Measurements from ENCODE around the gene ARHGAP1. TPM values are rescaled to one million over a fixed set of nuclear protein-coding genes. Genes with fewer than 3 reads are reported as not detected.
A peak's percentile ranks its signal among the peaks of the same experiment; 100 is the strongest.

Gene ARHGAP1
- total RNA-seq, 1 donor from 2014 or later, result 8.1 TPM

DNA sequence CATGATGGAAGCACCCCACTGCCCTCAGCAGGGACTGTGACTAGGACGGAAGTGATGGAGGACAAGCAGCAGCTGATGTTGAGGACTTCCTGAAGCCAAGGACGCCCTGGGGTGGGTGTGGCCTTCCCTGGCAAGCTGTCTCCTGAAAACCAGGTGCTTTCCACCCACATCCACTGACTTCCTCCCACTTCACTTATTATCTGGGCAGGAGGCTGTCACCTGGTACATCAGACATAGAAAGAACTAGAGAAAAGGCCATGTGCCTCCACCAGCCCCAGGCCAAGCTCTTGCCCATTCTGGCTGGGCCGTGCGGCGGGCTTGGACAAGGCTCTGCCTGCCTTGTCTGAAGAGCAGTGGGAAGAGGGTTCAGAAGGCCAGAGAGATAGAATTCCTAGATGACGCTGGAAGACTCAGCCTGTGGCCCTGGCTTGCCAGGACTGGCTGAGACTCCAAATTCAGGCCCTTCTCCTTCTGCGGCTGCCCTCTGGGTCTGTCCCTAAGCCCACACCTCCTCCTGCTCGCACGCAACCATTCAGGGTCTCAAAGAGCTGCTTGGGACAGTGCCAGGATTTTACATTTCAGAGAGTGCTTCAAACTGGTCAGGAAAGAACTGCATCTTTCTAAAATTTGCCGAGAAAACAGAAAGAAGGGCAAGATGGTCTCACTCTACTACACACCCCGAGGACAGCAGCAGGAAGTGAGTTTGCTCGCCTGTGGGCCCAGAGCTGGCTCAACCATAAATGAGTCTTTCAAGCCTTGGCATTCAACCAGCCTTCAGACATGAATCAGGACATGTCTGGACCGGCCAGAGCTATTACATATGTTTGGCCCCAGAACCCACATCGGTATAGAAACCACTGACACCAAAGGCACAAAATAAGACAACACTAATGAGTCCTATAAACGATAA lies 13.3 kb downstream of the ARHGAP1 start:
- Histone ChIP-seq H4K20me1 (ENCODE audit: low read depth) (no peaks in the 10 kb centered on the region), H3K27ac (no peak overlapping the region), H3K79me2 (ENCODE audit: low read depth) (no peaks in the 10 kb centered on the region), H3K27me3 (no peaks in the 10 kb centered on the region), H3K4me1 (no peaks in the 10 kb centered on the region), H3K4me2 (no peak overlapping the region), H3K4me3 (no peak overlapping the region), H3K9ac (peak overlapping the region; percentile 20), H3F3A (ENCODE audit: low read depth) (no peaks in the 10 kb centered on the region), H3K36me3 (no peaks in the 10 kb centered on the region), H3K9me3 (ENCODE audit: low read depth) (no peaks in the 10 kb centered on the region), H2AFZ (replicated peaks) (no peak overlapping the region)
- Mint-ChIP-seq H3K36me3 (peaks cover 8% of the 10 kb centered on the region), H3K9me3 (no peaks in the 10 kb centered on the region), H3K4me3 (no peak overlapping the region), H3K27ac (no peak overlapping the region), H3K27me3 (ENCODE audit: insufficient read depth, low read depth) (no peaks in the 10 kb centered on the region), H3K4me1 (no peaks in the 10 kb centered on the region)
- no peak for DNase-seq (ENCODE audit: low spot score)
- TF ChIP-seq, protein P1, sequence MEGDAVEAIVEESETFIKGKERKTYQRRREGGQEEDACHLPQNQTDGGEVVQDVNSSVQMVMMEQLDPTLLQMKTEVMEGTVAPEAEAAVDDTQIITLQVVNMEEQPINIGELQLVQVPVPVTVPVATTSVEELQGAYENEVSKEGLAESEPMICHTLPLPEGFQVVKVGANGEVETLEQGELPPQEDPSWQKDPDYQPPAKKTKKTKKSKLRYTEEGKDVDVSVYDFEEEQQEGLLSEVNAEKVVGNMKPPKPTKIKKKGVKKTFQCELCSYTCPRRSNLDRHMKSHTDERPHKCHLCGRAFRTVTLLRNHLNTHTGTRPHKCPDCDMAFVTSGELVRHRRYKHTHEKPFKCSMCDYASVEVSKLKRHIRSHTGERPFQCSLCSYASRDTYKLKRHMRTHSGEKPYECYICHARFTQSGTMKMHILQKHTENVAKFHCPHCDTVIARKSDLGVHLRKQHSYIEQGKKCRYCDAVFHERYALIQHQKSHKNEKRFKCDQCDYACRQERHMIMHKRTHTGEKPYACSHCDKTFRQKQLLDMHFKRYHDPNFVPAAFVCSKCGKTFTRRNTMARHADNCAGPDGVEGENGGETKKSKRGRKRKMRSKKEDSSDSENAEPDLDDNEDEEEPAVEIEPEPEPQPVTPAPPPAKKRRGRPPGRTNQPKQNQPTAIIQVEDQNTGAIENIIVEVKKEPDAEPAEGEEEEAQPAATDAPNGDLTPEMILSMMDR (IDR thresholded peaks at IDR 0.05), result no peak
- no peak for TF ChIP-seq EZH2 (IDR thresholded peaks at IDR 0.05)
- no peak for TF ChIP-seq EZH2phosphoT487 (IDR thresholded peaks at IDR 0.05)

DNA sequence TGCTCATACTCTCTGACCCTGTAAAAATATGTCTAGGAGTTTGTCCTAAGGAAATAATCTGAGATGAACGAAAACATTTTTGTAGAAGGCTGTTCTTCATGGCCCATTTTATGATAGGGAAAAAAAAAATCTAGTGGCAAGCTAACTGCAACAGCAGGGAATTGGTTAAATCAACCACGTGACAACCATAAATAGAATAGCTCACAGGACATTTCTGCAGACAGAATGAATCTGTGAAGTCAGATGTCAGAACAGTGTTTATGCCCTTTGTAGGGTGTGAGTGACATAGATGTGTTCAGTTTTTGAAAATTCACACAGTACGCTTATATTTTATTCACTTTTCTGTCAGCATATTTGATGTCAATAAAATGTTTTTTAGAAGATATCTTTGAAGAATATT lies 16.1 kb downstream of the ARHGAP1 start:
- no peaks in the 10 kb centered on the region for H4K20me1 ChIP-seq (ENCODE audit: low read depth)
- H3K4me1 ChIP-seq, result no peaks in the 10 kb centered on the region
- H3F3A ChIP-seq (ENCODE audit: low read depth), result no peaks in the 10 kb centered on the region
- H3K27ac Mint-ChIP-seq, result no peak overlapping the region
- no peaks in the 10 kb centered on the region for H3K36me3 ChIP-seq
- H3K4me2 ChIP-seq, result no peak overlapping the region
- H3K27ac ChIP-seq, result no peak overlapping the region
- no peak for DNase-seq (ENCODE audit: low spot score)
- TF ChIP-seq EZH2 (IDR thresholded peaks at IDR 0.05), result no peak
- no peak for TF ChIP-seq EZH2phosphoT487 (IDR thresholded peaks at IDR 0.05)
- TF ChIP-seq, protein P1 (IDR thresholded peaks at IDR 0.05), result no peak
- H3K4me3 Mint-ChIP-seq, result no peak overlapping the region
- H3K79me2 ChIP-seq (ENCODE audit: low read depth), result no peaks in the 10 kb centered on the region
- no peak overlapping the region for H2AFZ ChIP-seq (replicated peaks)
- H3K9ac ChIP-seq, result no peak overlapping the region
- H3K27me3 ChIP-seq, result no peaks in the 10 kb centered on the region
- no peak overlapping the region for H3K4me3 ChIP-seq
- no peaks in the 10 kb centered on the region for H3K4me1 Mint-ChIP-seq
- peaks cover 5% of the 10 kb centered on the region for H3K36me3 Mint-ChIP-seq
- H3K9me3 ChIP-seq (ENCODE audit: low read depth), result no peaks in the 10 kb centered on the region
- no peaks in the 10 kb centered on the region for H3K27me3 Mint-ChIP-seq (ENCODE audit: insufficient read depth, low read depth)
- H3K9me3 Mint-ChIP-seq, result no peaks in the 10 kb centered on the region

DNA sequence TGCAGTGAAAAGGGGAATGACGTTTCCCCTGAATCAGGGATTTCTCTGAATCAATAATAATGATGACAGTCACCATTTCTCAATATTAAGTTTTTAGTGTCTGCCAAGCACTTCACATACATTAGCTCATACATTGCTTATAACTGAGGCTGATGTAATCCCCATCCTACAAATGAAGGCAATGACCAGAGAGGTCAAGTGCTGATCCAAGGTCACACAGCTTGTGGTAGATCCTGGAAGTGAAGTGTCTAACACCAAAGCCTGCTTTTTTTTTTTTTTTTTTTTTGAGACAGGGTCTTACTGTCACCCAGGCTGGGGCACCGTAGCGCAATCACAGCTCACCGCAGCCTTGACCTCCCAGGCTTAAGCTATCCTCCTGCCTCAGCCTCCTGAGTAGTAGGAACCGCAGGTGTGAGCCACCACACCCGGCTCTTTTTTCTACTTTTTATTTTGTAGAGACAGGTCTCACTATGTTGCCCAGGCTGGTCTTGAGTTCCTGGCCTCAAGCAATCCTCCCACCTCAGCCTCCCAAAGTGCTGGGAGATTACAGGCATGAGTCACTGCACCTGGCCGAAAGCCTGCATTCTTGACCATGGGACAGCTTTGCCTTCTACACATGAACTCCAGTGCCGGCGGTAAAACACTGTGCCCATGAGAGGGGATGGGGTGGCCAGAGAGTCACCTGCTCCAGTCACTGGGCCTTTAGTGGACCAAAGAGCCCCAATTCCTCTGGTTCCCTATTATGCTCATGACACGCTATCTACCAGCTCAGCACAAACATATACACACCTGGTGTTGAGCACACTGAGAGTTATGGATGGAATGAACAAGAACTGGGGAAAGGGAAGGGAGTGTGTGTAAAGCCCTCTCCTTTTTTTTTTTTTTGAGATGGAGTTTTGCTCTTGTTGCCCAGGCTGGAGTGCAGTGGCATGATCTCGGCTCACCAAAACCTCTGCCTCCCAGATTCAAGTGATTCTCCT lies 17.4 kb downstream of the ARHGAP1 start:
- H3K27ac Mint-ChIP-seq, result no peak overlapping the region

More for the DNA sequence above, 17.4 kb downstream of the ARHGAP1 start:
- H3K27me3 Mint-ChIP-seq (ENCODE audit: insufficient read depth, low read depth), result peaks cover 3% of the 10 kb centered on the region
- Histone ChIP-seq H3F3A (ENCODE audit: low read depth) (no peaks in the 10 kb centered on the region), H3K4me2 (no peak overlapping the region), H3K4me1 (no peaks in the 10 kb centered on the region), H3K27ac (no peak overlapping the region), H3K4me3 (no peak overlapping the region), H2AFZ (replicated peaks) (no peak overlapping the region), H4K20me1 (ENCODE audit: low read depth) (no peaks in the 10 kb centered on the region), H3K36me3 (no peaks in the 10 kb centered on the region), H3K9ac (no peak overlapping the region), H3K27me3 (no peaks in the 10 kb centered on the region), H3K79me2 (ENCODE audit: low read depth) (no peaks in the 10 kb centered on the region), H3K9me3 (ENCODE audit: low read depth) (no peaks in the 10 kb centered on the region)
- DNase-seq (ENCODE audit: low spot score), result no peak
- TF ChIP-seq EZH2phosphoT487 (IDR thresholded peaks at IDR 0.05) (no peak), EZH2 (IDR thresholded peaks at IDR 0.05) (no peak)
- TF ChIP-seq, protein P1 (IDR thresholded peaks at IDR 0.05), result no peak
- no peaks in the 10 kb centered on the region for H3K9me3 Mint-ChIP-seq
- no peak overlapping the region for H3K4me3 Mint-ChIP-seq
- H3K36me3 Mint-ChIP-seq, result peaks cover 2% of the 10 kb centered on the region
- no peaks in the 10 kb centered on the region for H3K4me1 Mint-ChIP-seq

Measured in neural progenitor cell (in vitro differentiated cells).